Right atrium auricular region (tissue), 2 donors: ENCODE data around the gene IL17REL. TPM values are rescaled to one million over a fixed set of nuclear protein-coding genes. Genes with fewer than 3 reads are reported as not detected.

Experiments
- DNase-seq: peaks from one replicate; pipeline ENCODE4 v3.0.0-alpha.2; 2019; ENCODE audit warnings: low spot score
- H3K27ac ChIP-seq, 2 donors: fragments of 200-600 bp; sonication (generic); 1 replicate in 1 of 2; 2 replicates in 1 of 2; pipeline ENCODE4 v1.5.1; 2016 to 2019
- H3K27me3 ChIP-seq, 2 donors: fragments of 200-600 bp; sonication (generic); one replicate each; pipeline versions ENCODE4 v1.5.1 to v1.6.0; 2017 to 2019
- H3K36me3 ChIP-seq: fragments of 200-600 bp; sonication (generic); one replicate; pipeline ENCODE4 v1.5.1; 2016
- H3K4me1 ChIP-seq, 2 donors: fragments of 200-600 bp; sonication (generic); one replicate each; pipeline versions ENCODE4 v1.5.1 to v1.6.0; 2017 to 2019
- H3K4me3 ChIP-seq, 2 donors: fragments of 200-600 bp; sonication (generic); 1 replicate in 1 of 2; 2 replicates in 1 of 2; pipeline ENCODE4 v1.5.1; 2017 to 2019; ENCODE audit warnings: mild to moderate bottlenecking in 1 of 2, moderate library complexity in 1 of 2
- H3K9me3 ChIP-seq, 2 donors: fragments of 200-600 bp; sonication (generic); one replicate each; pipeline ENCODE4 v1.5.1; 2019
- CTCF ChIP-seq, 2 donors: fragments of 200-600 bp; sonication (generic); IDR thresholded peaks; one replicate each; pipeline ENCODE4 v1.5.1; 2019; ENCODE audit warnings: antibody characterized with exemption in 2 of 2
- total RNA-seq, 2 donors: library from RNA; depleted of rRNA; stranded (reverse); fragments of >200 nt; gene quantifications; one replicate each; pipeline ENCODE4 v1.1.0, GENCODE V29; 2016

The IL17REL gene
- total RNA-seq, 2 donors from 2014 or later = not detected

GRCh38 chr22:50053861-50054260 is 41.3 kb upstream of the IL17REL start:
- TF ChIP-seq CTCF (IDR thresholded peaks at IDR 0.05) = no peak
- Histone ChIP-seq H3K27ac (no peak overlapping the region), H3K9me3 (peaks cover 0 to 11% of the 10 kb centered on the region in 2 donors), H3K4me3 (no peak overlapping the region), H3K36me3 (no peaks in the 10 kb centered on the region), H3K27me3 (peaks cover 5 to 6% of the 10 kb centered on the region in 2 donors), H3K4me1 (peaks cover 0 to 6% of the 10 kb centered on the region in 2 donors)
- no peak for DNase-seq

- no peak overlapping the region for H3K4me3 ChIP-seq
- no peak for TF ChIP-seq CTCF (IDR thresholded peaks at IDR 0.05)
- peaks cover 0 to 11% of the 10 kb centered on the region in 2 donors for H3K9me3 ChIP-seq
- no peaks in the 10 kb centered on the region for H3K4me1 ChIP-seq
- no peaks in the 10 kb centered on the region for H3K36me3 ChIP-seq
- H3K27ac ChIP-seq = no peak overlapping the region
- DNase-seq = no peak
- no peaks in the 10 kb centered on the region for H3K27me3 ChIP-seq
Measured at GRCh38 chr22:50051930-50052329, 39.4 kb upstream of the IL17REL start.

- no peak for DNase-seq
- Histone ChIP-seq H3K4me1 (no peaks in the 10 kb centered on the region), H3K27ac (no peak overlapping the region), H3K36me3 (no peaks in the 10 kb centered on the region), H3K4me3 (no peak overlapping the region), H3K9me3 (peaks cover 0 to 11% of the 10 kb centered on the region in 2 donors), H3K27me3 (no peaks in the 10 kb centered on the region)
- no peak for TF ChIP-seq CTCF (IDR thresholded peaks at IDR 0.05)
Measured at GRCh38 chr22:50049299-50050195, 37.0 kb upstream of the IL17REL start.

- Histone ChIP-seq H3K9me3 (peaks cover 0 to 11% of the 10 kb centered on the region in 2 donors), H3K36me3 (no peaks in the 10 kb centered on the region), H3K27ac (no peak overlapping the region), H3K27me3 (no peaks in the 10 kb centered on the region), H3K4me1 (no peaks in the 10 kb centered on the region), H3K4me3 (no peak overlapping the region)
- no peak for TF ChIP-seq CTCF (IDR thresholded peaks at IDR 0.05)
- no peak for DNase-seq
Measured at GRCh38 chr22:50048836-50049235, 36.3 kb upstream of the IL17REL start.

GRCh38 chr22:50048061-50048765 is 35.6 kb upstream of the IL17REL start:
- Histone ChIP-seq H3K36me3 (no peaks in the 10 kb centered on the region), H3K9me3 (peaks cover 0 to 5% of the 10 kb centered on the region in 2 donors), H3K27ac (no peak overlapping the region), H3K27me3 (no peaks in the 10 kb centered on the region), H3K4me3 (no peak overlapping the region), H3K4me1 (no peaks in the 10 kb centered on the region)
- no peak for TF ChIP-seq CTCF (IDR thresholded peaks at IDR 0.05)
- no peak for DNase-seq
